ENCODE measurements around the gene RPRD1B.
A peak's percentile ranks its signal among the peaks of the same experiment; 100 is the strongest.
"Not testable (repeated sequence)": the region's sequence is repeated elsewhere in the genome, so short reads cannot be mapped to it uniquely, and the experiment has no call there.

Gene RPRD1B

GRCh38 chr20:38073307-38074071 lies 39.9 kb downstream of the RPRD1B start:
- no peak for DNase-seq (ENCODE audit: low read depth, low spot score)

GRCh38 chr20:38075161-38075998 lies 41.8 kb downstream of the RPRD1B start:
- DNase-seq (ENCODE audit: low read depth, low spot score), result no peak

- no peak for DNase-seq (ENCODE audit: low read depth, low spot score)
Observed at GRCh38 chr20:38076548-38076947, 43.0 kb downstream of the RPRD1B start.

- no peak for DNase-seq (ENCODE audit: low read depth, low spot score)
Observed at GRCh38 chr20:38078084-38078483, 44.5 kb downstream of the RPRD1B start.

GRCh38 chr20:38079353-38079752 lies 45.8 kb downstream of the RPRD1B start:
- DNase-seq (ENCODE audit: low read depth, low spot score), result no peak

- DNase-seq (ENCODE audit: low read depth, low spot score), result no peak
Observed at GRCh38 chr20:38081575-38081974, 48.0 kb downstream of the RPRD1B start.

- no peak for DNase-seq (ENCODE audit: low read depth, low spot score)
Observed at GRCh38 chr20:38082894-38083293, 49.3 kb downstream of the RPRD1B start.

- DNase-seq (ENCODE audit: low read depth, low spot score), result no peak
Observed at GRCh38 chr20:38083338-38084048, 49.9 kb downstream of the RPRD1B start.

GRCh38 chr20:38084425-38084951 lies 50.9 kb downstream of the RPRD1B start:
- DNase-seq (ENCODE audit: low read depth, low spot score), result no peak

- no peak for DNase-seq (ENCODE audit: low read depth, low spot score)
Observed at GRCh38 chr20:38085026-38085425, 51.5 kb downstream of the RPRD1B start.

- no peak for DNase-seq (ENCODE audit: low read depth, low spot score)
Observed at GRCh38 chr20:38089500-38089899, 56.0 kb downstream of the RPRD1B start.

GRCh38 chr20:38090061-38090460 lies 56.5 kb downstream of the RPRD1B start:
- DNase-seq (ENCODE audit: low read depth, low spot score), result no peak

GRCh38 chr20:38091441-38092216 lies 58.1 kb downstream of the RPRD1B start:
- DNase-seq (ENCODE audit: low read depth, low spot score), result no peak

GRCh38 chr20:38092260-38092857 lies 58.8 kb downstream of the RPRD1B start:
- no peak for DNase-seq (ENCODE audit: low read depth, low spot score)

- DNase-seq (ENCODE audit: low read depth, low spot score), result no peak
Observed at GRCh38 chr20:38092915-38093314, 59.4 kb downstream of the RPRD1B start.

GRCh38 chr20:38093641-38094077 lies 60.1 kb downstream of the RPRD1B start:
- DNase-seq (ENCODE audit: low read depth, low spot score), result no peak

GRCh38 chr20:38094373-38094891 lies 60.9 kb downstream of the RPRD1B start:
- peak; percentile 18 for DNase-seq (ENCODE audit: low read depth, low spot score)

GRCh38 chr20:38095017-38095686 lies 61.6 kb downstream of the RPRD1B start:
- DNase-seq (ENCODE audit: low read depth, low spot score), result no peak

GRCh38 chr20:38098952-38099351 lies 65.4 kb downstream of the RPRD1B start:
- no peak for DNase-seq (ENCODE audit: low read depth, low spot score)

- DNase-seq (ENCODE audit: low read depth, low spot score), result not testable (repeated sequence)
Observed at GRCh38 chr20:38102206-38102605, 68.7 kb downstream of the RPRD1B start.

All from activated CD4-positive, CD25-positive, alpha-beta regulatory T cell treated with anti-CD3 and anti-CD28 coated beads, Interleukin-2, amount 50 U/mL, for 16 hours (primary cell).